Measurements from ENCODE around the gene SPRY4.

DNA sequence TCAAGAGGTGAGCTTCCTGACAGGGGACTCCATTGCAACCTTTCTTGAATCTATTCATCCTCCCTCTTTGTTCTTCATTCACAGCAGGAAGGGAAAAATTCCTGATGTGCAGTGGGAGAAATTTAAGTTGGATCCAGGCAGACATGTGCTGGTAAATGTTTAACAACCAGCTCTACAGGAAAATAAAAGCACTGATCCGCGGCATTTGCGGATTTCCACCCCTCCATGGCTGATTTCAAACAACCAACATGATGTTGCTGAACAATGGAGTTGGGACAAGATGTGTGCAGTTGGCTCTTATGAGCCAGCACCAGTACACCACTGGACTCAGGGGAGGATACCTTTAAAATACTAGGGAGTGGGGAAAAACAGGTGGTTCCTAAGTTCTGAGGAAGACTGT, 47.0 kb downstream of the SPRY4 start:
- no peak for TF ChIP-seq CTCF (IDR thresholded peaks at IDR 0.05; ENCODE audit: low read depth, low read length, poor library complexity, severe bottlenecking)
- TF ChIP-seq EZH2phosphoT487 (IDR thresholded peaks at IDR 0.05; ENCODE audit: borderline replicate concordance, low read length) = no peak
